Left hindlimb (tissue), 1 donor: ENCODE measurements around the gene CNGB1.
"Not testable (repeated sequence)": the region's sequence is repeated elsewhere in the genome, so short reads cannot be mapped to it uniquely, and the experiment has no call there.

Source experiments
- DNase-seq: peaks from one replicate; pipeline ENCODE4 v3.0.0-alpha.2; 2018

Gene CNGB1

DNA sequence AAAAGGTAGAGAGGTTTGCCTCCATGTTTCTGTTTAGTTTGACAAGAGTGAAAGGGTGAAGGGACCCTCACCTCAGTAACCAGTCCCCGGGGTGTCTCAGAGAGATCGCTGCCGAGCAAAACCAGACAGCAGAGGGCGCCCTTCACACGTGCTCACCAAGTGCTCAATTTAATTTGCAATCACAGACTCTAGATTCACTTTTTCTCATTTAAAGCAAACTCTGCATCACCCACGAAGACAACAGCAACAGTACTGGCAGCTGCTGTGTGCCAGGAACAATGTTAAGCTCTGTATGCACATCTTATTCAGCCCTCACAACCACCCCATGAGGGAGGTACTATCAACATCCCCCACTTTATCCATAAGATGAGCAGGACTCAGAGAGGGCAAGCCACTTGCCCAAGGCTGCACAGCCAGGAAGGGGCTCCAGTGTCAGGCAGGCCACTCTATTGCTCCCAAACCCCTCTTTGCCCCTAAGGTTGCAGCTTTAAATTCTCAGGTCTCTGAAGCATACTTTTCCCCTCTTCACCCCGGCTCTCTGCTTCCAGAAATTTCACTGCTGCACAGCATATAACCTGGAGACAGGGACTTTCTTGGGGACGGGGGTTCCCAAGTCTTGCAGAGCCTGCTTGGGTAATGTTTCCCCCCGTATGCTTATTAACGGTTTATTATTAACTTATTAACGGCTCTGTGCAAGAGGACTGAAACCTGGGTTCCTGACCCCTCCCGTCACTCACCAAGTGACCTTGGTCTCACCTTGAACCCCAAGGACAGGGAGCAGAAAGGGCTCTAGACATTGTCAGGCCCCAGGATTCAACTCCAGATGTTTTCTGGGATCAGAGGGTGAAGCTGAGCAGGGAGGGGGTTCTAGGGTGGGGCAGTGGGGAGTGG, 70.9 kb downstream of the CNGB1 start:
- DNase-seq = peak; percentile 63

DNA sequence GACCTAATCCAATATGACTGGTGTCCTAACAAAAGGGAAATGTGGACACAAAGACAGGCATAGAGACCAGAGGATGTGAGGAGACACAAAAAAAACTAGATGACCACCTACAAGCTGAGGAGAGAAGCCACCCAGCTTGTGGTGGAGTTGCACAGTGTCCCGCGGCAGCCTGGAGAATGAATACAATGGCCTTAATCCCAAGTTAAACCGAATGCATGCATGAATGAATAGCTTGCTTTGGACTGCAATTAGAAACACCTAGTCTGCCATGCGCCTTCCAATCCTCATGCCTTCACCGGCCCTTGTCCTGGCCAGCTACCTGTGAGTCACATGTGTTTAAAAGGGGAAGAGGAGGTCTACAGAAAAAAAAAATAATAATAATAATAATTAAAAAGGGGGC, 72.0 kb downstream of the CNGB1 start:
- DNase-seq = no peak

DNA sequence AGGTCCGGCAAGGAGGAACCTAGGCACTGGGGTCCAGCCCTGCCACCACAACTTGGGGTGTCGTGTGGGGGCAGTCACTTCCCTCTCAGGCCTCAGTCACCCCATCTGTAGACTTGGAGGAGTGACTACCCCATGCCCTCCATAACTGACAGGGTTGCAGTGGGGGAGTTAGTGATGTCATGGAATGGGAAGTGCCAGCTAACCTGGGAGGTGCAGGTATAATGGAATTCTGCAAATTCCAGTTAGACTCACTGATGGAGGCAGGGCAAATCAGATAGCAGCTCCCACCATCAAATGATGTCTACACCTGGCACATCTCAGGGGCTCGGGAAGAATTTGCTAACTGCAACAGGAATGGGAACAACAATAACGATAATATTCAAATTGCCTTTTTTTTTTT, 72.9 kb downstream of the CNGB1 start:
- no peak for DNase-seq

- DNase-seq = no peak
Observed at GRCh38 chr16:57897053-57897784, 73.7 kb downstream of the CNGB1 start.

- DNase-seq = not testable (repeated sequence)
Observed at GRCh38 chr16:57895081-57895547, 75.8 kb downstream of the CNGB1 start.

GRCh38 chr16:57894390-57895080, 76.4 kb downstream of the CNGB1 start:
- no peak for DNase-seq

DNA sequence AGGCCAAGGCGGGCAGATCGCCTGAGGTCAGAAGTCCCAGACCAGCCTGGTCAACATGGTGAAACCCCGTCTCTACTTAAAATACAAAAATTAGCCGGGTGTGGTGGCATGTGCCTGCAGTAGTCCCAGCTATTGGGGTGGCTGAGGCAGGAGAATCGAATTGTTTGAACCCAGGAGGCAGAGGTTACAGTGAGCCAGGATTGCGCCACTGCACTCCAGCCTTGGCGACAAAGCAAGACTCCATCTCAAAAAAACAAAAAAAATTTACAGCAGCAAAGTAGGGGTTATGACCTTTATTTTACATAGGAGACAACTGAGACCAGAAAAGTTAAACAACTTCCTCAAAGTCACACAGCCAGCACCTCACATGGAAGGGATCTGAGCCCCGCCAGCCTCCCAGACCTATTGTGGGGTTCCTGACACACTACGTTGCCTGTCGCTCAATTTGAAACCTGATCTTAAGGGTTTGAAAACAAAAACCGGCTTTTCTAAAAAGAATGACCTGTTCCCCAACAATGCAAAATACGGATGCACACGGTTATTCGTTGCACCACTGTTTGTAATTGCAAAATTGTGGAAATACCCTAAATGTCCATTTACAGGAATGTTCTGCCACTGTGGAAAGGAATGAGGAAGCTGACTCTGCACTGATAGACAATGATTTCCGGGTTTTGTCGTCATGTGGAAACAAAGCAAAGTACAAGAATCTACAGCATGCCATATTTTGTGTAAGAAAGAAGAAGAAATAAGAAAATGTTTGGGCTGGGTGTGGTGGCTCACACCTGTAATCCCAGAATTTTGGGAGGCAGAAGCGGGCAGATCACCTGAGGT, 77.2 kb downstream of the CNGB1 start:
- no peak for DNase-seq

DNA sequence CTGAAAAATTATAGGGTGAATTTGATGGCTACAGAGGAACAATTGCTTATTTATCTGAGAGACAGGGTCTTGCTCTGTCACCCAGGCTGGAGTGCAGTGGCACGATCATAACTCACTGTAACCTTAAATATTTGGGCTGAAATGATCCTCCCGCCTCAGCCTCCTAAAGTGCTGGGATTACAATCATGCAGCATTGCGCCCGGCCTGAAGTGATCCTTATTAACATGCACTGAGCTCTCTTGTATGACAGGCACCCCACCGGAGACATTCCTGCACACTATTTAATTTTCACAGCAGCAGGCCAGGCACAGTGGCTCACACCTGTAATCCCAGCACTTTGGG, 77.7 kb downstream of the CNGB1 start:
- DNase-seq = no peak

DNA sequence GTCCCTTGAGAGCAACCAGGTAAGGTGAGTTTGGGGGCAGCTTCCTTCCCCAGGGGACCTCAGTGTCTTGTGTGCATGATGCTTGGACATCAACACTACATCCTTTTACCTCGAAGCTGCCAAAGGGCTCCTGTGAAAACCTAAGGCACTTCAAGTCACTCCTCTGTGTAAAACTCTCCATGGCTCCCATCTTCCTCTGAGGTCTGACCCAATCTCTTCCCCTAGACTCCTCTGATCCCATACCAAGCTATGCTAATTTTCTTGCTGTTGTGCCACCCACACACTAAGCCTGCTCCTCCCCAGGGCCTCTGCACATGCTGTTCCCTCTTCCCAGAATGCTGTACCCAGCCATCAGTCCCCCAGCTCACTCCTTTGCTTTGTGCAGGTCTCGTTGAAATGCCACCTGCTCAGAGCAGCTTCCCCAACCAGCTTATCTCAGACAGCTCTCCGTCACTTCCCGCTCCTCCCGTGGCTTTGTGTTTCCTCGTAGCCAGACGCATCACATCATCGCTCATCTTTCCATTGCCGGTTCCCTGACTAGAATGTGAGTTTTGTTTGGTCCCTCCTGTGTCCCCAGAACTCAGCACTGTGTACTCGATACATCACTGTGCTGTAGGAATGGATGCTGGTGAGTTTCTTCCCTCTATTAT, 78.4 kb downstream of the CNGB1 start:
- DNase-seq = no peak

- DNase-seq = no peak
Observed at GRCh38 chr16:57892041-57892440, 78.9 kb downstream of the CNGB1 start.

DNA sequence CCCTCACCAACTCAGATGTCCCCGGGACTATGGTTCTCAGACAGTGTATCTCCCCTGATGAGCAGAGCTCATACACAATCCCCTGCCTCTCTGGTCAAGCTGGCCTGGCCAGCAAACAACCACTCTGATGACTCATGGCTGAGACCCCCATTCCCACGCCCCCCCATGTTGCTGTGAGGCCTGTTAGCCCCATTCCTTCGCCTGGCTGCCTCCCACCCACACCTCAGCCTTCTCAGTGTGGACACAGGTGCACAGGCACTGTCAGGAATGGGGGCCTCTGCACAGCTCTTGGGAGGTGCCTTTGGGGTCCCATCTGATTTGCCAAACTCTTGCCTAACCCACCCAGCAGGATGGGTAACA, 80.2 kb downstream of the CNGB1 start:
- DNase-seq = no peak

DNA sequence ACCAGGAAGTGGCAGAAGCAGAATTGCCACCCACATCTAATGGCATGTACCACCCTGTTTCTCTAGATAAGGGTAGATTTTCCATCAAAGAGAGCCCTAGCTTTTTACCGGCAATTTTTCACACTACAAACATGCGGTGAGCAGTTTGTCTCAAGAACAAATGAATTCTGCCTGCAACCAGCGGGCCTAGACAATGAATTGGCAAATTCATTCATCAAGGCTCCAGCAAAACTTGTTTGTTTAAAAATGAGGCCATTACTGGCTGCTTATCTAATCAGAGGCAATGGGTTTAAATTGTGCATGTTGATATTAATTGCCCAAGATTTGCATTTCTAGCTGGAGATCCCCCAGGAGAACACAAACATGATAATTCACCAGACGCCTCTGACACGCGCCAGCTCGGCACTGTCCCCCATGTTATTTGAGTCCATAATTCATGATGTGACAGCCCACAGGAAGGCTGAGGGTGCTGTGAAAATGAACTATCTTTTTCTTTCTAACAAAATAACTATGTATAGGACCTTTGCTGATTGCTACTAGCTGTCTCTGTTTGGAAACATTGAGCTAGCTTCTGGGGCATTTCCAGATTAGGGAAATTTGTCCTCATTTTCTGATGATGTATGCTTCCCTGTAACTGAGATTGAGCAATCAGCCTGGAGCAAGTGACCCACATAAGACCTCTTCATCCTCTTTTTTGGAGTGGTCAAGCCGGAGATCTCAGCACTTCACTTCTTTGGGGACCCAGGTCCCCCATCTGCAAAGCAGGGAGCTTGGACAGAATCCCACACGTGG, 80.8 kb downstream of the CNGB1 start:
- no peak for DNase-seq

DNA sequence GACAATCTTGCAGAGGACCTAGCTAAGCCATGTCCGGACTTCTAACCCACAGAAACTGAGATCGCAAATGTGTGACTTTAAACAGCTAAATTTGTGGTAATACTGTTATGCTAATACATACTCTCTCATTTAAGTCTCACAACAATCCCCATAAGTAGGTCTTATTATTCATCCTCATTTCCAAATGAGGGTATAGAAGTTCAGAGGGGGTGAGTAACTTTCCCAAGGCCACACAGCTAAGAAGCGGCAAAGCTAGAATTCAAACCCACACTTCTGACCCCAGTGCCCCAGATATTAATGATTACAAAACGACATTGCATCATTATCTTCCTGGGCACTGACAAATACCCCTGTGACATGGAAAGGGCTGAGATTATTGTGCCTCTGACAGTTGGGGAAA, 81.4 kb downstream of the CNGB1 start:
- no peak for DNase-seq

GRCh38 chr16:57889111-57889510, 81.8 kb downstream of the CNGB1 start:
- no peak for DNase-seq

- DNase-seq = no peak
Observed at GRCh38 chr16:57888128-57888527, 82.8 kb downstream of the CNGB1 start.

- no peak for DNase-seq
Observed at GRCh38 chr16:57887711-57888110, 83.2 kb downstream of the CNGB1 start.

DNA sequence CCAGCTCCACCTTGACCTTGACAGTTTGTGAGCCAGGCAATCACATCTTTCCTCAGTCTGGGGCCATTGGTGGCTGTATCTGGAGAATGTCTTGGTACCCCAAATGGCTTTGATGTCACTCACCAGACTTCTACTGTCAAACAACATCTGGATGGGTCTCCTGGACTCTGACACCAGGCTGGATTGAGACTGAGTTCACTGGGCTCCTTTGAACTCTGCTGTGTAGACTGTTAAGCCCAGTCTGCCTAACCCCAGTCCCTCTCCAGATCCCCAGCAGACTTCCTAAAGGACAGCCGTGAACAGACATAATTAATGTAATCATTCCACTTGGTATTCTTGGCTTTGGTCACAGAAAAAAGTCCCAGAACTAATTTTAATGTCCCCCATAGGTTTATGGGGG, 84.5 kb downstream of the CNGB1 start:
- DNase-seq = no peak

DNA sequence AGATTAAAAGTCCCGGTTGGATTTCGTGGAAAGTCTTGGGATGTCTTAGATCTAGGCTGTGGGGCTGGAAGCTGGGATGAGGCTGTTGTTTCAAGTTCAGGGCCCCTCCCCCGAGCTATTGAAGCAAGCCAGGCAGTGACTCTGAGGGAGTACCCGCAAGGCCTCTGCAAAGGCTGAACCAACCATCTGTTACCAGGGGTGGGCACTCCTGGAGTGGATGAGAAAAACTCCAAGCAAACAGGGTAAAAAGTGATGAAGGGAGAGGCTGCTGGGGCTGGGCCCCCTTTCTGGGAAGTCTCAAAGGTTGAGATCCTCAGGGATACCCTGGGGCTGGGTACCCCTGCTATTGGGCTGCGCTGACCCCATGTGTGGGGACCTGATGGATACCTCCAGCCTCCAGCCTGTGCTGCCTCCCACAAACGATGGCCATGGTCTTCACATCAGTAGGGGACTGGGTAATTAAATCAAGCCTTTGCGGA, 86.2 kb downstream of the CNGB1 start:
- DNase-seq = no peak

DNA sequence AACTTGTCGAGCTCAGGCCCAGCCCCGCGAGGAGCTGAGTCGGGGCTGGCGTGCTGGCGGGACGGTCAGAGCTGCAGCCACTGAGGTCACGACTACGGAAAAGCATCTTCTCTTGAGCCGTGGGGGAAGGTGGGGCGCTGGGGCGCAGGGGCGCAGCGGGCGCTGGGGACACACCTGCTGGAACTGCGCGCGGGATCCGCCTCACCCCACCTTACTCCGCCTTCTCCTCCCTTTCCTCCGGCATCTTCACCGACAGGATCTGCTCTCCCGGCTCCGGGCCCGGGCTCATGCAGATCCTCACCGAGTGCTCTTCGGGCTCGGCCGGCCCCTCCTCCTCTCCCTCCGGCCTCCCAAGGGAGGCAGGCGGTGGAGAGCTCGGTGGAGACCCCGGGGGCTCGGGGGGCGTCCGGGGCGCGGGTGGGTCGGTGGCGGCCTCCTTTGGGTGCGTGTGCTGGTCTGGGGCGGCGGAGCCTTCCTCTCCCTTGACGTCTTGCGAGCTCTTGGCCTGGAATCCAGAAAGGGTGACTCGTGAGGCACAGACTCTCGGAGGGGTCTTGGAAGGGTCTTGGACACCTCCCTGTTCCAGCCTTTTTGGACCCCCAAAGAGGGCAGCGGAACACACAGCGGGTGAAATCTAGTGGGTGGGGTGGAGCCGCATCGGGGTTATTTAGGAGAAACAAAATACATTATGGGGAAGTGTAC, 86.8 kb downstream of the CNGB1 start:
- DNase-seq = no peak

- no peak for DNase-seq
Observed at GRCh38 chr16:57883480-57883879, 87.4 kb downstream of the CNGB1 start.

DNA sequence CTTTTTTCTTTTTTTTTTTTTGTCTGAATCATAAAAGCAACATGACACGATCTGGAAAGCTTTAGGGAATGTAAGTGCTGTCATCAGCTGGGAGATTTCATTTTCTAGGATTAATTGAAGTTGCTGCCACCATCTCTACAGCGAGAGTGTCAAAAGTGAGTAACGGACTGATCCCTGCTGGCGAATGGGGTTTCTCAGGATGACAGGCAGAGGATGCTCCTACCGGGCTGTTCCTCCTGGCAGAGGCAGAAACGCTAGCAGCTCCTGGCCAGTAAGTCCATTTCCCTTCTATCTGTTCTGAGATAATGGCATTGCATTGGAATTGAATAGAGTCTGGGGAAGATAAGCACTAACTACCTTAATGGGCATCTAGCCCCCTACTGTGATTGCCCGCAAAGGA, 88.1 kb downstream of the CNGB1 start:
- no peak for DNase-seq
